Thoracic aorta (tissue), 2 donors: Measurements from ENCODE around the gene PPIL6. TPM values are rescaled to one million over a fixed set of nuclear protein-coding genes. Genes with fewer than 3 reads are reported as not detected.

ENCODE experiments used
- ATAC-seq: fragments of 150-250 bp; one replicate; pipeline ENCODE4 v1.8.0; 2017; ENCODE audit warnings: low read depth; ENCODE audit not compliant: insufficient number of reproducible peaks, low FRiP score
- DNase-seq: peaks from one replicate; pipeline ENCODE4 v3.0.0-alpha.2; 2020; ENCODE audit warnings: low spot score
- H3K27ac ChIP-seq, 2 donors: fragments of 200-600 bp; sonication (generic); 1 replicate in 1 of 2; 2 replicates in 1 of 2; pipeline ENCODE4 v1.5.1; 2016; ENCODE audit warnings: mild to moderate bottlenecking in 2 of 2, moderate library complexity in 2 of 2
- H3K27me3 ChIP-seq: fragments of 200-600 bp; sonication (generic); replicated peaks from 2 replicates; pipeline ENCODE4 v1.6.0; 2016; ENCODE audit warnings: mild to moderate bottlenecking; ENCODE audit not compliant: insufficient read depth
- H3K36me3 ChIP-seq: fragments of 200-600 bp; sonication (generic); one replicate; pipeline ENCODE4 v1.5.1; 2016
- H3K4me1 ChIP-seq, 2 donors: fragments of 200-600 bp; sonication (generic); 1 replicate in 1 of 2; 2 replicates in 1 of 2; pipeline versions ENCODE4 v1.5.1 to v1.6.0; 2016; ENCODE audit warnings: low read depth in 2 of 2, mild to moderate bottlenecking in 1 of 2; ENCODE audit not compliant: control insufficient read depth in 1 of 2
- H3K4me3 ChIP-seq: fragments of 200-600 bp; sonication (generic); 2 replicates; pipeline ENCODE4 v1.5.1; 2016; ENCODE audit warnings: mild to moderate bottlenecking
- H3K9me3 ChIP-seq: fragments of 200-600 bp; sonication (generic); 2 replicates; pipeline ENCODE4 v1.5.1; 2016
- CTCF ChIP-seq: fragments of 200-600 bp; sonication (generic); IDR thresholded peaks from one replicate; pipeline ENCODE4 v1.5.1; 2019; ENCODE audit warnings: antibody characterized with exemption
- total RNA-seq, 2 donors: library from RNA; depleted of rRNA; stranded (reverse); fragments of >200 nt; gene quantifications; one replicate each; pipeline versions ENCODE4 v1.1.0 to v1.2.3, GENCODE V29; 2016

The PPIL6 gene
- total RNA-seq, 2 donors from 2014 or later, result 2.2 to 5.8 TPM

DNA sequence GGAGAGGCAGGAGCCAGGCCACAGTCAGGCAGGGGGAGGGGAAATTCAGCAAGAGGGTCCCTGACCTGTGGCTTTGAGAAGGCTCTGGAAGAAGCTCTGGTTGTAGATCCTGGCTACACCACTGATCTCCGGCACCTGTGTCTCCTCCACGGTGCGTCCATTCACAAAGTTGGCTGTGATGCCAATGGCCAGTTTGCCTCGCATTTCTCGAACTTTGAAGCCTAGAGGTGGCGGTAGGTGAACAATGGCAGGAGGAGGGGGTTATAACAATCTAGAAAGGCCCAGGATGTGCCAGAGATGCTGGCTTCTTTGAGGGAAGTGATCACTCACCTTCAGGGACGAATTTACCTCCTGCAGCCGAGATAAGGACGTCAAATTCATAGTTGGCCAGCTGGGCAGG is 11.8 kb upstream of the PPIL6 start:
- TF ChIP-seq CTCF, result no peak
- Histone ChIP-seq H3K4me1 (peaks cover 9 to 26% of the 10 kb centered on the region in 2 donors), H3K4me3 (no peak overlapping the region), H3K9me3 (no peaks in the 10 kb centered on the region), H3K36me3 (peaks cover 11% of the 10 kb centered on the region), H3K27ac (no peak overlapping the region), H3K27me3 (no peaks in the 10 kb centered on the region)
- ATAC-seq, result no peak
- no peak for DNase-seq

DNA sequence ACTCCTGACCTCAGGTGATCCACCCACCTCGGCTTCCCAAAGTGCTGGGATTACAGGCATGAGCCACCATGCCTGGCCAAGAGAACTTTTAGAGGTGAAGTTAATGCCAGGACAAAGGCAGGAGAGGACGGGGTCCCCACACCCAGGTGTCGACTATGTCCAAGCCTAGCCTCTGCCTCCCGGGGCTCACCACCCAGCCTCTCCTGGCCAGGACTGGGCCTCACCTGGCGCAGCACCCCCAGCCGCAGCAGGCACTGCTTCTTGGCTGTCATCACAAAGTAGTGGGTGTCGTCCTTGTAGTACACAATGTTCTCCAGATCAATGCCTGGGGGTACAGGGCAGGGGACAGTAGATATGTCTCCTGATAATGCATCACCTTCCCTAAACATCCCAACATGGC is 10.9 kb upstream of the PPIL6 start:
- Histone ChIP-seq H3K4me1 (peaks cover 4 to 18% of the 10 kb centered on the region in 2 donors), H3K4me3 (no peak overlapping the region), H3K36me3 (peaks cover 19% of the 10 kb centered on the region), H3K27ac (no peak overlapping the region), H3K27me3 (no peaks in the 10 kb centered on the region), H3K9me3 (no peaks in the 10 kb centered on the region)
- no peak for ATAC-seq
- TF ChIP-seq CTCF, result no peak
- DNase-seq, result no peak

- no peak for TF ChIP-seq CTCF
- Histone ChIP-seq H3K27ac (no peak overlapping the region), H3K4me3 (no peak overlapping the region), H3K27me3 (no peaks in the 10 kb centered on the region), H3K36me3 (peaks cover 19% of the 10 kb centered on the region), H3K4me1 (peaks cover 2 to 14% of the 10 kb centered on the region in 2 donors), H3K9me3 (no peaks in the 10 kb centered on the region)
- ATAC-seq (no peak), DNase-seq (no peak)
Measured at GRCh38 chr6:109450801-109451200, 10.4 kb upstream of the PPIL6 start.

GRCh38 chr6:109449795-109450673 is 9.6 kb upstream of the PPIL6 start:
- Histone ChIP-seq H3K27me3 (no peaks in the 10 kb centered on the region), H3K36me3 (peaks cover 23% of the 10 kb centered on the region), H3K27ac (no peak overlapping the region), H3K4me1 (peaks cover 2 to 14% of the 10 kb centered on the region in 2 donors), H3K9me3 (no peaks in the 10 kb centered on the region), H3K4me3 (no peak overlapping the region)
- DNase-seq (no peak), ATAC-seq (no peak)
- TF ChIP-seq CTCF, result no peak

DNA sequence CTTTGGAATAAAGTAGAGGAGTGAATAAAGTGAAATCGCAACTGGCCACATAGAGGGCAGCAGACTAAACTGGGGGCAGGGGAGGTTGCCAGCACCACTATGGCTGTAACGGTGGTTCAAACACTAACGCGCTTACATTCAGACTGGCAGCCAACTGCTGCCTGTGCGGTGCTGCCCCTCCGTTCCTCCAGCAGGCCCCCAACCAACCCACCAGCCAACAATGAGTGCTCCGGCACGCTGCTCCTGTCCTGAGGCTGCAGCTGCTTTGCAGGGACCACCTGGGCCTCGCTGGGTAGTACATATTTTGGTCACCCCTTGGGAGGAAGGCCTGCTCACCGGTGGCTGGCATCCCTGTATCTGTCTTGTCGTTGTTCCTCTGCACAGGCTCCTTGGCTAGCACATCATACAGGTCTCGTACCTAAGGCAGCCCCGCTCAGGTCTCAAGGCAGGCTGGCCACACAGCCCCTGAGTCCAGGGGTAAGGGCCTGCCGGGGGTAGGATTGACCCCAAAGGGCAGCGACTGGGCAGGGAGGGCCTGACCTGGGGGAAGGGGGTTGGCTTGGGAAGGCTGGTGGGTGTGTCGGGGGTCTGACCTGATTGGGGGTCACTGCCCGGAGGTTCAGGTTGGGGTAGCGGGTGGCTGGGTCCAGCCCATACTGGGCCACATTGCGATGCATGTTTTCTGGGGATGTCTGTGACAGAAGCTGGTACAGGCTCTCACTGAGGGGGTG is 8.8 kb upstream of the PPIL6 start:
- ATAC-seq, result no peak
- no peak for TF ChIP-seq CTCF
- peaks cover 31% of the 10 kb centered on the region for H3K36me3 ChIP-seq

More for the DNA sequence above, 8.8 kb upstream of the PPIL6 start:
- Histone ChIP-seq H3K9me3 (no peaks in the 10 kb centered on the region), H3K4me1 (peaks cover under 1 to 9% of the 10 kb centered on the region in 2 donors), H3K27me3 (no peaks in the 10 kb centered on the region), H3K27ac (no peak overlapping the region), H3K4me3 (no peak overlapping the region)
- DNase-seq, result no peak
